ENCODE results near the gene DNAH14. TPM values are rescaled to one million over a fixed set of nuclear protein-coding genes. Genes with fewer than 3 reads are reported as not detected.
A peak's percentile ranks its signal among the peaks of the same experiment; 100 is the strongest.

Gene DNAH14
- total RNA-seq, 2 donors from 2014 or later, result 7.5 to 9.6 TPM

DNA sequence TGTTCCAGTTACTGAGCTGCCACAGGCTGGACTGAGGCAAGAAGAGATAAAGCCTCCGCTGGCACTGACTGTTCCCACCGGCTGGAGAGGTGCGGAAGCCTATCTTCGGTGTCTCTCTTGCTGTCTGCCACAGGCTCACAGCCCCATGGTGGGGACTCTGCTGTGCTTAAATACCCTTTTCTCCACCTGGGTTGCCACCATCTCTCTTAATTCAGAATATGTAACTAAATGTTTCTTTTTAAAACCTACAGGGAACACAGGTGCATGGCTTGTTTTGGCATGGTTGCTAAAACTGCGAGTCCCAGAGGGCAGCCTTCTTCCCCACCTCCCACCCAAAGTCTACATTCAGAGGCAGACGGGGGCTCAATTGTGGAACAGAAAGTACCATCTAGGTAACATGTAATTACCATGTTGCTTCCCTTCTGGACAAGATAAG, 506.5 kb downstream of the DNAH14 start:
- no peaks in the 10 kb centered on the region for H3K9me3 ChIP-seq
- no peaks in the 10 kb centered on the region for H3K27me3 ChIP-seq
- H3K27ac ChIP-seq, result no peak overlapping the region
- no peak for DNase-seq
- peaks cover 5% of the 10 kb centered on the region for H3K4me1 ChIP-seq
- H3K4me3 ChIP-seq, result no peak overlapping the region
- no peaks in the 10 kb centered on the region for H3K36me3 ChIP-seq
- no peak overlapping the region for H3K9ac ChIP-seq (ENCODE audit: low read depth in 2 of 2, low read length in 2 of 2)
- no peak for TF ChIP-seq CTCF (IDR thresholded peaks at IDR 0.05)
- intact Hi-C loops (cut with DNase I), result no loop called here

DNA sequence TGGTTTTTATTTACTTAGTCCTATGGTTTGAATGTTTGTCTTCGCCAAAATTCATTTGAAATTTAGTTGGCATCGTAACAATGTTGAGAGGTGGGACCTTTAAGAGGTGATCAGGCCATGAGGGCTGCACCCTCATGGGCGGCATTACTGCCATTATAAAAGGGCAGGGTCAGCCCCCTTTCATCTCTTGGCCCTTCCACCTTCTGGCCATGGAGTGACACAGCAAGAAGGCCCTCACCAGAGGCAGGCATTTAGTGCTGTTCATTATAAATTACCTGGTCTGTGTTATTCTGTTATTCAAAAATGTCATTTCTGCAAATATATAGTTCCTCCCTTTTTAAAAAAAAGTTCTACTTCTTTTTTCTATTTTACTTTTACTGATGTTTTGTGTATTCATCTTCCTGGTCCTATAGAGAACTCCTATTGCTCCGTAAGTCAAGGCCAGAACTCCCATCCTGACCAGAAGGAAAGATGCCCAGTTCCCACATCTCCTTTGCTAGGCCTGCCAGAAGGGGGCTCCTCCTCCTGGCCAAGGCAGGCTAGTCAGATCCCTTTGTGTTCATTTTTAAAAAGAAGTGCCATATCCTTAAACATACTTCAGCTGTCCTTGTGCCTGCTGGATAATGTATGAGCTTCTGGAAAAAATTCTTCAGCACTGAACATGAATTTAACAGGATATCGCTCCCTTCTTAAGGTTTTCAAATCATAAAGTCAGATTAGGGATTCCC, 508.4 kb downstream of the DNAH14 start:
- H3K27ac ChIP-seq, result no peak overlapping the region
- TF ChIP-seq CTCF (IDR thresholded peaks at IDR 0.05), result peak; percentile 20
- peaks cover 5% of the 10 kb centered on the region for H3K4me1 ChIP-seq
- H3K4me3 ChIP-seq, result no peak overlapping the region
- H3K9me3 ChIP-seq, result no peaks in the 10 kb centered on the region
- intact Hi-C loops (cut with DNase I), result no loop called here
- no peaks in the 10 kb centered on the region for H3K27me3 ChIP-seq
- peak; percentile 44 for DNase-seq
- H3K9ac ChIP-seq (ENCODE audit: low read depth in 2 of 2, low read length in 2 of 2), result no peak overlapping the region
- H3K36me3 ChIP-seq, result no peaks in the 10 kb centered on the region

- TF ChIP-seq CTCF (IDR thresholded peaks at IDR 0.05), result no peak
- Histone ChIP-seq H3K4me1 (peaks cover 21% of the 10 kb centered on the region), H3K27ac (peak overlapping the region; percentile 87), H3K9me3 (no peaks in the 10 kb centered on the region), H3K27me3 (no peaks in the 10 kb centered on the region), H3K9ac (ENCODE audit: low read depth in 2 of 2, low read length in 2 of 2) (peak overlapping the region in 1 of 2 donors; percentile 77), H3K36me3 (no peaks in the 10 kb centered on the region), H3K4me3 (no peak overlapping the region)
- intact Hi-C loops (cut with DNase I), result no loop called here
- DNase-seq, result peak; percentile 65
Observed at GRCh38 chr1:225440380-225441221, 511.1 kb downstream of the DNAH14 start.

DNA sequence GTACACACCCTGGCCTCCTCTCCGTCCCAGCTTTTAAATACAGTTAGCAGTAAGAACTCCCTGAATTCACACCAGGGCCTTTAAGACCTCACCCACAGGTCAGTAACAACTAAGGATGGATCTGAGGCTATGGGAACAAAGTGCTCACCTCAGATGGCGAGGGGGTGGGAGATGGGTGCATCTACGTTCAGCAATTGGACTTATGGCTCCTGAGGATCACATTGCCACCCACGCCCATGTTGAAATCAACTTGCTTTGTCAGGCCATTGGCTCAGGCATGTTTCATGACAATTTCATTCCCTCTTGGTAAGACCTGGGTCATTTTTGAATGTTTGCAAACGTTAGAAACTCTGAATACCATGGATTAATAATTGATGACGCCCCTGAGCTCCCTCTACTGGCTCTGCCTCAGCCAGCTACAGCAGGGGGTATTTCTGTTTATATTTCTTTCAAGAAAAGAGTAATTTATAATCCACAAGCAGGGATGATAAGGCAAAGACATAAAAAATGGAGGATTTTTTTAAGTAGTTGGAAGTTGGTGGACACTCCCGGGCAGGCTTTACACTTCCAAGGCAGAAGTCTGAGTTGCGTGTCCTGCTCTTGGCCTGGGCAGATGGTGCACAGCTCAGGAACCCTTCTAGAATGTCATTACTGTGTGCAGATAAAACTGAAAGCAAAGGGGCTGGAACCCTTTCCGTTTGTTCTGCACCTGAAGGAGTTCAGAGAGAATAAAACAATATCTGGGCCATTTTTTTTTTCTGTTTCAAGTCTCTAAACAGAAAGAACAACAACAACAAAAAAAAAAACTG, 512.0 kb downstream of the DNAH14 start:
- Histone ChIP-seq H3K4me1 (peaks cover 30% of the 10 kb centered on the region), H3K36me3 (no peaks in the 10 kb centered on the region), H3K27me3 (no peaks in the 10 kb centered on the region), H3K4me3 (no peak overlapping the region), H3K9ac (ENCODE audit: low read depth in 2 of 2, low read length in 2 of 2) (peak overlapping the region in 1 of 2 donors; percentile 77), H3K9me3 (no peaks in the 10 kb centered on the region), H3K27ac (peak overlapping the region; percentile 87)
- peak; percentile 87 for DNase-seq
- intact Hi-C loops (cut with DNase I), result no loop called here
- TF ChIP-seq CTCF (IDR thresholded peaks at IDR 0.05), result no peak

DNA sequence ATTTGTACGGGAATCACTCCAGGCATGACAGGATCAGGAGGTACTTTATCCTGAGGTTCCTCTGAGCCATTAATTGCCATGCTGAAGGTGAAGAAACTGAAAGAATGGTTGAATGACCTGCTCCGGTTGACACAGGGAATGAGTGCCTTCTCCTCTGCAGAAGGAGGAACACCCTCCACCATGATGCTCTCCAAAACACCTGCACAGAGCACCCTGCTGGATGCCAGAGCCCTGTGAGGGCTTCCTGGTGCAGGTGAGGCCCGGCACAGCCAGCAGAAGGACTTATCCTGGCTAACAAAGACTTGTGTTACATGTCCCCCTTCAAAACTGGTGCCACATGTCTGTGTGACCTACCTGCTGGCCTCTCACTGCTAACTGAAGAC, 512.6 kb downstream of the DNAH14 start:
- Histone ChIP-seq H3K4me1 (peaks cover 36% of the 10 kb centered on the region), H3K27ac (peak overlapping the region; percentile 87), H3K9ac (ENCODE audit: low read depth in 2 of 2, low read length in 2 of 2) (peak overlapping the region in 1 of 2 donors; percentile 77), H3K4me3 (no peak overlapping the region), H3K27me3 (no peaks in the 10 kb centered on the region), H3K36me3 (no peaks in the 10 kb centered on the region), H3K9me3 (no peaks in the 10 kb centered on the region)
- no peak for DNase-seq
- no peak for TF ChIP-seq CTCF (IDR thresholded peaks at IDR 0.05)
- intact Hi-C loops (cut with DNase I), result no loop called here
